Right lobe of liver (tissue), 6 donors: ENCODE data around the gene EHBP1L1. TPM values are rescaled to one million over a fixed set of nuclear protein-coding genes. Genes with fewer than 3 reads are reported as not detected.

Experiments used
- ATAC-seq, 4 donors: fragments of 200-7000 bp; cut with Tn5 transposase; one replicate each; pipeline ENCODE4 v1.9.1; 2020; ENCODE audit warnings: mild to moderate bottlenecking in 4 of 4, moderate library complexity in 4 of 4
- DNase-seq, 3 donors: peaks; one replicate each; pipeline ENCODE4 v3.0.0-alpha.2; 2020
- H3K27ac ChIP-seq, 3 donors: fragments of 200-600 bp; one replicate each; pipeline ENCODE4 v1.8.0; 2022
- H3K27me3 ChIP-seq, 2 donors: fragments of 200-600 bp; one replicate each; pipeline ENCODE4 v1.8.0; 2022
- H3K36me3 ChIP-seq, 4 donors: fragments of 200-600 bp; sonication (generic) in 1 of 4; one replicate each; pipeline versions ENCODE4 v1.5.1 to v1.8.0; 2017 to 2022; ENCODE audit warnings: control low read depth in 1 of 4
- H3K4me1 ChIP-seq, 4 donors: fragments of 200-600 bp; sonication (generic) in 1 of 4; one replicate each; pipeline versions ENCODE4 v1.5.1 to v1.8.0; 2017 to 2022; ENCODE audit warnings: control low read depth in 1 of 4
- H3K4me3 ChIP-seq, 3 donors: fragments of 200-600 bp; one replicate each; pipeline ENCODE4 v1.8.0; 2022
- H3K9me3 ChIP-seq, 4 donors: fragments of 200-600 bp; sonication (generic) in 1 of 4; one replicate each; pipeline versions ENCODE4 v1.5.1 to v1.8.0; 2017 to 2022; ENCODE audit warnings: control low read depth in 1 of 4
- POLR2A ChIP-seq: fragments of 450-650 bp; IDR thresholded peaks from one replicate; pipeline ENCODE4 v1.6.1; 2017; ENCODE audit warnings: antibody characterized with exemption, mild to moderate bottlenecking
- WGBS: methylation state at CpG from one replicate; pipeline ENCODE4 v1.1.6; 2018; ENCODE audit warnings: low coverage, low lambda C conversion rate; ENCODE audit not compliant: insufficient coverage; ENCODE audit errors: missing lambda C conversion rate; 5-methylcytosine and 5-hydroxymethylcytosine counted together
- intact Hi-C, 2 donors: fragments of 100-400 bp; cut with DNase I; formaldehyde crosslinking; loops; one replicate each; pipeline versions ENCODE4 v1.11.2 to v1.14.1; 2022
- total RNA-seq, 6 experiments: library from RNA; depleted of rRNA in 2 of 6; stranded (reverse); fragments of >200 nt in 2 of 6; fragmentation: NEBNext Ultra II Directional in 3 of 6; extraction: Animal tissue kit (Norgen Biotek cat#: 25700) in 3 of 6; gene quantifications; one replicate each; pipeline versions ENCODE4 v1.1.0 to v1.2.4, GENCODE V29; 2016 to 2023
- TF ChIP-seq, protein P1 (sequence below), 4 donors: fragments of 200-600 bp in 3 of 4; fragments of 450-650 bp in 1 of 4; IDR thresholded peaks; one replicate each; pipeline versions ENCODE4 v1.5.1 to v1.8.0; 2016 to 2022; ENCODE audit warnings: antibody characterized with exemption in 4 of 4, mild to moderate bottlenecking in 2 of 4
- donor health status: DM: no; HTN: yes; CAD: no.
- donor health status: DM: no; HTN: no; CAD: no.
- donor health status: DM: no; HTN: no; CAD: no.
- donor health status: DM: no; HTN: yes; CAD: no.
- donor health status: DM: no; HTN: yes; CAD: no.

Gene EHBP1L1
- total RNA-seq, 6 experiments from 2014 or later, result 10.0 to 29.9 (median 13.7) TPM

DNA sequence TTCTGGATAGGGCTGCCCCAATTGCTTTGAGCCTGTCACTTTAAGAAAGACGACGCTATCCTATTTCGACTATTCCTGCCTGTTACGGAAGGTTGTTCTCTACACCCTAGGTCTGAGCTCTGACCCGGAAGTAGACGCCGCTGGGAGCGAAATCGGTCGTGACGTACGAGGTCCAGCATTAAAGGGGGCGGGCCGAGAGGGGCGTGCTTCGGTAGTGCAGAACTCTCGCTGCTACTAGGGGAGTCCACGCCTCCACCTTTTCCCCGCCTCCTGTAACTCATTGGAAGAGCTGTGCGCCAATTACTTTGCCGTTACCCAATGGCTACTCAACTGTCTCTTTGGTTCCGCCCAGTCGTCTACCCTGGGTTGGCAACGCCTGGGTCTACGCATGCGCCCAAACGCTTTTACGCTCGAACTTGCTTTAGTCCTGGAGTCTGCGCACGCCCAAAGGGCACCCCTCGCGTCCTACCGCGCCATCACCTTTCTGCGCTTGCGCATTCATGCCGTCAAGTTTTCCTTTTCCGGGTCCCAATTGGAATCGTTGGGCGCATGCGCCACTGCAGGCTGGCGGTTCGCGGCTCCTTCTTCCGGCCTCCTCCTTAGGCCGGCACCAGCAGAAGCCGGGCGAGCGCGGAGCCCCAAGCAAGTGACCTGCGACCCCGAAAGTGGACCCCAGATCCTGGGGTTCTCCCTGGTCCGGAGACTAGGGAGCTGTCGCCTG is 39.5 kb downstream of the EHBP1L1 start, which contains the start of gene PCNX3:
TSS of gene PCNX3 (plus strand) at position 548 of the 721 bp plus-strand sequence. CDS start 536 bp downstream, outside the sequence.
- peak; percentile 100 for DNase-seq
- intact Hi-C loops, result no loop called here
- Histone ChIP-seq H3K4me3 (peak within 1 kb of the TSS; percentile 99), H3K27me3 (no peaks in the 10 kb centered on the region), H3K27ac (peak within 1 kb of the TSS; percentile 77 to 96 (median 95)), H3K9me3 (no peaks in the 10 kb centered on the region), H3K36me3 (peaks cover 0 to 32% (median 13%) of the 10 kb centered on the region in 4 donors), H3K4me1 (peaks cover 0 to 34% (median 14%) of the 10 kb centered on the region in 4 donors)
- under 1% methylated on average over 28 of the region's 55 CpGs for WGBS
- peak; percentile 58 for TF ChIP-seq POLR2A
- TF ChIP-seq, protein P1, sequence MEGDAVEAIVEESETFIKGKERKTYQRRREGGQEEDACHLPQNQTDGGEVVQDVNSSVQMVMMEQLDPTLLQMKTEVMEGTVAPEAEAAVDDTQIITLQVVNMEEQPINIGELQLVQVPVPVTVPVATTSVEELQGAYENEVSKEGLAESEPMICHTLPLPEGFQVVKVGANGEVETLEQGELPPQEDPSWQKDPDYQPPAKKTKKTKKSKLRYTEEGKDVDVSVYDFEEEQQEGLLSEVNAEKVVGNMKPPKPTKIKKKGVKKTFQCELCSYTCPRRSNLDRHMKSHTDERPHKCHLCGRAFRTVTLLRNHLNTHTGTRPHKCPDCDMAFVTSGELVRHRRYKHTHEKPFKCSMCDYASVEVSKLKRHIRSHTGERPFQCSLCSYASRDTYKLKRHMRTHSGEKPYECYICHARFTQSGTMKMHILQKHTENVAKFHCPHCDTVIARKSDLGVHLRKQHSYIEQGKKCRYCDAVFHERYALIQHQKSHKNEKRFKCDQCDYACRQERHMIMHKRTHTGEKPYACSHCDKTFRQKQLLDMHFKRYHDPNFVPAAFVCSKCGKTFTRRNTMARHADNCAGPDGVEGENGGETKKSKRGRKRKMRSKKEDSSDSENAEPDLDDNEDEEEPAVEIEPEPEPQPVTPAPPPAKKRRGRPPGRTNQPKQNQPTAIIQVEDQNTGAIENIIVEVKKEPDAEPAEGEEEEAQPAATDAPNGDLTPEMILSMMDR (IDR thresholded peaks at IDR 0.05), result no peak
- ATAC-seq, result peak; percentile 74 to 86 (median 84)

DNA sequence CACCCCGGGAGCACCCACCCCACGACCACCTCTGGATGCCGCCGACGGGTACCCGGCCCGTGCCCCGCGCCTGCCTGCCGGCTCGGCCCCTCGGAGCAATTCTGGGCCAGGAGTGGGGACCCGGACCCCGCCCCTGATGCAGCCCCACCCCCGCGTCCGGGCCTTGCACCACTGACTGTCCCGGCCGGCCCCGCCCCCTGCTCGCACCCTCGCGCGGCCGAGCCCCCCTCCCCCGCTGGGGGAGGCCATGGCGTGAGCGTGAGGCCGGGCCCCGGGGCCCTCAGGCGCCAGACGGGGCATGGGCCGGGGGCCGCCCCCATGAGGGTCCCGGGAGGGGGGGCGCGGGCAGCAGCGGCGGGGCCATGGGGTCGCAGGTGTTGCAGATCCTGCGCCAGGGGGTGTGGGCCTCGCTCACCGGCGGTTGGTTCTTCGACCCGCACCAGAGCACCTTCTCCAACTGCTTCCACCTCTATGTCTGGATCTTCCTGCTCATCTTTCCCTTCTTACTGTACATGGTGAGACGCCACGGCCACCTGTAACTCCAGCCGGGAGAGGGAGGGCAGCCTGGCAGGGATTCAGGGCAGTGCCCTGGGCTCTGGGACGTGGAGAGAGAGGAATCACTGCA is 40.2 kb downstream of the EHBP1L1 start:
- DNase-seq (no peak), ATAC-seq (no peak)
- H3K27me3 ChIP-seq, result no peaks in the 10 kb centered on the region
- whole genome bisulfite sequencing, result 0% methylated on average over 16 of the region's 50 CpGs
- H3K4me1 ChIP-seq, result peaks cover 0 to 30% (median 14%) of the 10 kb centered on the region in 4 donors
- peak overlapping the region; percentile 79 to 97 (median 95) for H3K4me3 ChIP-seq
- TF ChIP-seq, protein P1 (IDR thresholded peaks at IDR 0.05), result no peak
- no peak for TF ChIP-seq POLR2A
- H3K27ac ChIP-seq, result peak overlapping the region; percentile 49 to 78 (median 73)
- peaks cover 0 to 31% (median 13%) of the 10 kb centered on the region in 4 donors for H3K36me3 ChIP-seq
- H3K9me3 ChIP-seq, result no peaks in the 10 kb centered on the region
- intact Hi-C loops, result no loop called here

DNA sequence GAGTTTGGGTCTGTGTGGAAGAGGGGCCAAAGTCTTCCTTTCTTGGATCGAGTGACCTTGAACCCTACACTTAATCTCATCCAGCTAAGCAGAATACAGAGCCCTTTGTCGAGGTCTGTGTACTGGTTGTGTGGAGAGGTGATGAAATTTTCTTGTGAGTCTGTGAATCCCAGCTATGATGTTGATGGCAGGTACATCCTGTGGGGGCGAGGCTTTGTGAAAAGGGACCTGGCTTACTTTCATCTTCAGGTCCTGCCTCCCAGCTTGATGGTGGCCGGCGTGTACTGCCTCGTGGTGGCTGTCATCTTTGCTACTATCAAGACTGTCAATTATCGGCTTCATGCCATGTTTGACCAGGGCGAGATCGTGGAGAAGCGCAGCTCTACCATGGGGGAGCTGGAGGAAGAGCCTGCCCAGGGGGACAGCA is 40.7 kb downstream of the EHBP1L1 start:
- WGBS, result 38% methylated on average over 7 of the region's 10 CpGs
- H3K36me3 ChIP-seq, result peaks cover 0 to 31% (median 13%) of the 10 kb centered on the region in 4 donors
- peak overlapping the region; percentile 79 to 97 (median 95) for H3K4me3 ChIP-seq
- no peaks in the 10 kb centered on the region for H3K9me3 ChIP-seq
- no peak for ATAC-seq
- H3K27ac ChIP-seq, result no peak overlapping the region
- no peak for DNase-seq
- no peaks in the 10 kb centered on the region for H3K27me3 ChIP-seq
- H3K4me1 ChIP-seq, result peaks cover 0 to 25% (median 12%) of the 10 kb centered on the region in 4 donors
- intact Hi-C loops, result no loop called here
- TF ChIP-seq POLR2A, result no peak
- TF ChIP-seq, protein P1 (IDR thresholded peaks at IDR 0.05), result no peak

DNA sequence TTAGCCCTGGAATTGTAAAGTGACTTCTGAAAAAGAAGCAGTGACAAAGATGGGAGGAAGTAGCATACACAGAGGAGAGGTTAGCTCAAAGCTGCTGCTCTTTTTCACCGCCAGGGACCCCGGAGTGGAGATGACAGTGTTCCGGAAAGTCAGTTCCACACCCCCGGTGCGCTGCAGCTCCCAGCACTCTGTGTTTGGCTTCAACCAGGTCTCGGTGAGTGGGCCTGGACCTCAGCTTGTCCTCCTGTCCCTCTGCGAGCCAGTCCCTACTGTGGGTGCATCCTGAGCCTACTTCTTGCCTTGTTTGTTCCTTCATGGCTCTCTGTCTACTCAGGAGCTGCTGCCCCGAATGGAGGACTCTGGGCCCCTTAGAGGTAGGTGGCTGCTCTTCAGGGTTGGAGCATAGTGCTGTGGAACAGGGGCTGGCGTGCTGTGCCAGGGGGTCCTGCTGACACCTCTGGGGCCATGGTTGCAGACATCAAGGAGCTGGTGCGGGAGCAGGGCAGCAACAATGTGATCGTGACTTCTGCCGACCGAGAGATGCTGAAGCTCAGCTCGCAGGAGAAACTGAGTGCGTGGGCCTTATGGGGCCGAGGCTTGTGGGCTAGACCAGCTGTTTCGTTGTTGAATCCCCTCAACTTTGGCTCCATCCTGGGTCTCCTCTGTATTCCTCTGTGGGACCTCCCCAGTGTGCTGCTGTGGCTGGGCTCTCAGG is 41.4 kb downstream of the EHBP1L1 start:
- H3K4me1 ChIP-seq, result peaks cover 0 to 18% (median 9%) of the 10 kb centered on the region in 4 donors
- no peaks in the 10 kb centered on the region for H3K9me3 ChIP-seq
- no peak for DNase-seq
- no peaks in the 10 kb centered on the region for H3K27me3 ChIP-seq
- intact Hi-C loops, result no loop called here
- H3K27ac ChIP-seq, result no peak overlapping the region
- ATAC-seq, result no peak
- peaks cover 0 to 31% (median 13%) of the 10 kb centered on the region in 4 donors for H3K36me3 ChIP-seq
- TF ChIP-seq, protein P1 (IDR thresholded peaks at IDR 0.05), result no peak
- no peak for TF ChIP-seq POLR2A
- H3K4me3 ChIP-seq, result peak overlapping the region in 1 of 3 donors; percentile 95
- 93% methylated on average over 3 of the region's 17 CpGs for WGBS
